Testis (tissue), 2 donors: Measurements from ENCODE around the gene PTH2R.

Experiments
- CTCF ChIP-seq, 3 experiments: fragments of 450-650 bp in 2 of 3; fragments of 200-600 bp in 1 of 3; sonication (generic) in 1 of 3; IDR thresholded peaks; one replicate each; pipeline ENCODE4 v1.5.1; 2016 to 2019; ENCODE audit warnings: antibody characterized with exemption in 3 of 3, mild to moderate bottlenecking in 2 of 3, moderate library complexity in 1 of 3
- POLR2A ChIP-seq: fragments of 450-650 bp; IDR thresholded peaks from one replicate; pipeline ENCODE4 v1.6.1; 2017; ENCODE audit warnings: antibody characterized with exemption, mild to moderate bottlenecking, moderate library complexity

GRCh38 chr2:208358758-208359631 is 47.6 kb upstream of the PTH2R start:
- no peak for TF ChIP-seq POLR2A
- TF ChIP-seq CTCF (IDR thresholded peaks at IDR 0.05): no peak
